Fibroblast of the conjunctiva (primary cell): ENCODE results near the gene SLCO2A1.
"Not testable (repeated sequence)": the region's sequence is repeated elsewhere in the genome, so short reads cannot be mapped to it uniquely, and the experiment has no call there.

Experiments used
- DNase-seq: peaks from one replicate; pipeline ENCODE4 v3.0.0-alpha.2; 2010; ENCODE audit warnings: low read depth

Gene SLCO2A1

DNA sequence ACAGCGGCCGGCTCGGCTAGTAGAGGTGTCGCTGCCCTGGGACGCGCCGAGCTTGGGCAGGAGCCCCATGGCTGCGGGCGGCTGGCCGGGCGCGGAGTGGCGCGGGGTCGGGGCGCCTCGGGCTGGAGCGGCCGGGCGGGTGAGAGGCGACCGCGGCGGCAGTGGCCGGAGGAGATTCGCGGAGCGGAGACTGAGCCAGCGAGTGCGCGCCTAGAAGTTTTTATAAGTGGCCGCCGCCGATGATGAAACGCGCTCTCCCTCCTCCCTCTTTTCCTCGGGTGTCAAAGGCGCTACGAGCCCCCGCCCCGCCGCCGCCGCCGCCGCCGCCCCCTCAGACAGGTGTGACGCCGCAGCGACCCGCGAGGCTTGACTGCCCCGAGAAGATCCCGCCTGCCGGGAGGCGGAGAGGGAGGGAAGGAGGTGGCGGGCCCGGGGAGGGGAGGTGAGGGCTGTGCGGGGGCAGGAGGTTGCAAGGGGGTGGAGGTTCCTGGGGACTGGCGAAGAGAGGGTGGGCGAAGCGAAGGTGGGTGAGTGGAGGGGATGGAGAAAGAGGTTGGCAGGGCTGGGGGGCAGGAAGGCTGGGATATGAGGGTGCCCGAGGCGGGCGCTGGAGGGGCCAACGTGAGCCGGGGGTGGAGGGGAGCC, at the start of gene SLCO2A1:
SLCO2A1 (minus strand) TSS at position 192 of the 645 bp plus-strand sequence; CDS start at position 69, 123 bp downstream.
- no peak for DNase-seq

DNA sequence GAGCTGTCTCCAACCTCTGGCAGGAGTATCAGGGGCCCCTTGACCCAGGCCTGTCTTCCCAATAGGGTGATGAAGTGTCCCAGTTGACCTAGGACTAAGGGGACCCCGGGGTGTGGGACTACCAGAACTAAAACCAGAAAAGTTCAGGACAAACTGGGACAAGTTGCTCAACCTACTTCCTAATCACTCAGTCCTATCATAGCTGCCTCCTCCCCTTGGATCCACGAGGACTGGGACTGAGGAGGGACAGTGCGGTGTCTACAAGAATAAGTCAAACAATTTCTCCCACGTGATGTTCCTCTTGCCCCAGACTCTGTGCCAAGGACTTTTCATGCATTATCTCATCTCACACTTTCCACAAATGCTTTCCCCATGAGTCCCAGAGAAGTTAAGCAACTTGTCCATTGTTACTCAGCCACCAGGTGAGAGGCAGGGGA, 49.4 kb upstream of the SLCO2A1 start:
- DNase-seq: no peak

DNA sequence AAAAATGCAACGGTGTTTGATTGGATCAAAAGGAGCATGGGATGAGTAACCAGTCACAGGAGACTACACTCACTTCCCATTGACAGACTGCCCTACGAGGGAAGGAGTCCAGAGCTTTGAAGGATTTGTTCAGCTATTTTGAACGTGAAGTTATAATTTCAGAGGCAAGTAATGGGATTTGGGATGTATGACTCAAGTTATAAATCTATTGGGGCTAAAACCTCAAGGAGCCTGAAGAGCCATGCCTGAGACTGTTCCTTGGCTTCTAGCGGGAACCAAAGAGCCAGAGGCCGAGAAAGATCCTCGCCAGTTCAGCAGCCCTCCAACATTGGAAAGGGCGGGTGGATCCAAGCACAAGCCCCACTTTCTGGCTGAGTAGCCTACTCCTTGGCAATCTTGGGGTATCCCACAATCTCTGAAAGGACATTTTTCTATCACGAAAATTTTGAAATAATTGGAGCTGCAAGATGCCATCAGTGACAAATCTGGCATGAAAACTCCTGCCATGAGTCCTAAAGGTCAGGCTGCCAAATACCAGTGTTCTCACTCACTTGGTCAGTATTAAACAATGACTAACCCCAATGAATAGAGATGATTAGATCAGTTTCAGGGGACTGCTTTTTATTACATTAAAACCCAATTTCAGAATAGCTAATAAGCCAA, 48.6 kb upstream of the SLCO2A1 start:
- DNase-seq: no peak

DNA sequence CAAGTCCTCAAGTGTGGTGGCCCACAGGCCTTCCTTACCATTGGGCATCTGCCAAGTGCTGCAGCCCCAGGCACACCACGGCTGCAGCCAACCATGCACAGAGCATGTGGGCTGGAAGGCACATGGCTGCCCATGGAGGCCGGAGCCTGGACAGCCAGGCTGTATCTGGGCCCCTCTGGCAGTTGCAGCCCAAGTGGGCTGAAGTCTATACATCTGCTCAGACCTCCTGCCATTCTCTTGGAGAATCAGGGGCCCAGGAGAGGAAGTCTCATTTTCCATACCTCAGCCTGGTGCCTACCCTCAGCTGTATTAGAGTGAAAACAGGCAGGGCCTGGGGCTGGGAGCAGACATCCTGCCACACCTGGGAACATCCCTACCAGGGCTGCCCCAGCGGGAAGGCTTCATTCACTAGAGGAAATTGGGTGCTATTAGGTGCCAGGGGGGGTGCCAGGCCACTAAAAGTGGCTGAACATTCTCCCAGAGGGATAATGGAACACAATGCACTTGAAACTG, 48.0 kb upstream of the SLCO2A1 start:
- no peak for DNase-seq

DNA sequence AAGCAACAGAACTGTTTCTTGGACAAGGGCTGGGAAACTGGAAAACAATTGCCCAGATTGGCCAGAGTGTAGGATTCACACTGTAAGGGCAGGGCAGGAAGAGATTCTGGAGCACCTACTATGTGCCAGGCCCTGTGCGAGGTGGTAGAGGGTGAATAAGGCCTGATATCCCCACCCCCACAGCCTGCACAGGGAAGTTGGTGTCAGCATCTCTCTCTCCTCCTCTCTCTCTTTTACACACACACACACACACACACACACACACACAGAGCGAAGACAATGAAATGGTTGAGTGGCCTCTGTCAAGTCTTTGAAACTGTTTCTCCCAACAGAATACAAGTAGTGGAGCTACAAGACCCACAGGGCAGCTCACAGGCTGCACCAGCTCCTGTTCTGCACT, 47.1 kb upstream of the SLCO2A1 start:
- DNase-seq: no peak

DNA sequence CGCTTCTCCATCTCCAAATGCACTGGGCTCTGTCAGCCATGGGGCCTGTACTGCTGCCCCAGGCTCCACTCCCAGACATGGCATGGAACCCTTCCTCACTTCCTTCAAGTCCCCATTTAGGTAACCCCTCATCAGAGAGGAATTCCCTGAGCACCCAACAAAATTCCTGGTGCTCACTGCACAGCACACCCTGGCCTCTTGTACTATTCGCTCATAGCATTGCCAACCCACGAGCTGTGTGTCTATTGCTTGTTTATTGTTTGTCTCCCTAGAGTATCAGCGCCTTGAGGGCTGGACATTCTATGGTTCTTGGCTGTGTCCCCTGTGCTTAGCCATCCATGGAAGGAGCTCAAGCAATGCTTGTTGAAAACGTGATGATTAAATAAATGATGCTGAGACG, 46.1 kb upstream of the SLCO2A1 start:
- no peak for DNase-seq

DNA sequence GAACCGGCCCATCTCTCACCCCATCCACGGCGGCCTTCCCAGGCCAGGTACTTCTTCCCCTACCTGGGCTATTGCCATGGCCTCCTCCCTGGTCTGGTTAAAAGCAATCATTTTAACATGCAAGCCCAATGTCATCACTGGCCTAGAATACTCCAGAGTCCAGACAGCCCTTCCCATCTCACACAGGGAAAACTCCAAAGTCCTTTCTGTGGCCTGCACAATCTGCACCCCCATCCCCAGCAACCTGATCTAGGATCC, 45.8 kb upstream of the SLCO2A1 start:
- no peak for DNase-seq

DNA sequence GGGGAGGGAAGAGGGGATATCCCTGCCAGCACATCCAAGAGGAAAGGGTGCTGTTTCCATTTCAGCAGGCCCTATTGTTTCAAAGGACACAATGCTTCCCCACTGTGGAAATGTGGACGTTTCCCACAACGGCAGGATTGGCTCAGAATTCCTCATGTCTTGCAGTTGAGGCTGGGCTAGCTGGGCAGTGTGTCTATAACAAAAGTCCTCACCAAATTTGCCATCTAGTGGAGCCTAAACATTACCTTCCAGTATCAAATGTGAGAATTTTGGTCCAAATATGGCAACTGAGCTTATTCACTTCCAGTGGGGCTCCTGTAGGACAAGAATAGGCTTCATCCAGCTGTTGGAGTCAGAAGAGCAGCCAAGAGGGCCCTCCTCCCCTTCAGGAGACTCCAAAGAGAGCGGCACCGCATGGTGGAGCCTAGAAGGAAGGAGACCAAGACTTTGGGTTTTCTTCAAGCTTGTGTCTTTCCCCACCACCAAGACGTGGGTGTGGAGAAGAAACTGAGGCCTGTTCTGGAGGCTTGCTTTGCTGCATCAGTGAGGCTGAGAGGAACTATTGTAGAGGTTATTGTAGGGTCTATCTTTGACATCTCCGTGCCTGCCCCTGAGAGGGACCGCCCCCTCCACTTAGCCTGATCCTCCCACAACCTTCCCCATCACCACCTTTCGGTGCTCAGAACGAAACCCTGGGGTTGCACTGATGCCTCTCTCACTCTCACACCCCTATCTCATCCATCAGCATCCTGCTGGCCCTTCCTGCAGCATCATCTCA, 45.3 kb upstream of the SLCO2A1 start:
- DNase-seq: no peak

DNA sequence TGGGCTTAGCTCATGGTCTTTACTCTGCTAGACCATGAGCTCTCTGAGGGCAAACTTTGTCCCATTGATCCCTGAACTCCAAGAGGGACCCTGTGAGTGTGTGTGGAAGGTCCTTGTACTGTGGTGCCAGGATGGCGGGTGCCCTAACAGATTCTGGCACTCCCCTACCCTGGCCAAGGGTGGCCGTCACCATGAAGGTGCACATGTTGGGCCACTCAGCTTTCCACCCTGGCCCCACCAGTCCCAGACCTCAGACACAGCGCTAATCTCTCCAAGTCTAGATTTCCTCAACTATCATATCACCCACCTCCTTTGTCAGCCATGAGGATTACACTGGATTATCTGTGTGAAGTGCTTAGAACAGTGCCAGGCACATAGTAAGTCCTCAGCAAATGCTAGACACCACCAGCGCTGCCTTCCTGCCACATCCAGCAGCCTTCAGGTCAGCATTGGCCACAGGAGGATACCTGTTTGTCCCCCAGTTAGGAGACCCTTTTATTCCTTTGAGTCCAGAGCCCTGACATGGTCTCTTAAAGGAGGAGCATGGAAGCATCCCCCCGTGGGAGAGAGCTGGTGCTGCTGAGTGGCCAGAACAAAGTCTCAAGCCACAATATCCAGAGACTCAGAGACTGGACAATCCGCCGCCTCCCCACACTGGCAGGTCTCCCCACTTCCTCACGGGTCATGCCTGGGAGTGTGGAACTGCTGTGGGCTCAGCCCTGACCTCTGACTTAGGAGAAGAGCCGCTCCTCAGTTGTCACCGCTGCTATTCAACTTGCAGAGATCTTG, 44.5 kb upstream of the SLCO2A1 start:
- no peak for DNase-seq

DNA sequence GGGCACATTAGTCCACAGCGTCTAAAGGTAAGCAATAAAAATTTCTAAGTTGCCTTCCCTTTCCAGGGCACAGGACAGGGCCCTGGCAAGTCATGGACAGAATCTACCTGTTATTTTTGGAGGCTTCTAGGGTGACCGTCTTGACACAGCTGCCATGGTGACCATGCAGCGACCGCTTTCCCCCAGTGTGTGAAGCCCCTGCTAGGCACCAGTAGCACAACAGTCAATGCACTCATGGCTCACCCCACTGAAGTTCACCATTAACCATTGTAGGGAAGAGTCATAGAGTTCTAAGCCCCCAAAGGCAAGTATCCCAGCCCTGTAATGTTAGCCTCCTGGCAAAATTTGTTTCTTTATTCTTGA, 43.8 kb upstream of the SLCO2A1 start:
- no peak for DNase-seq

DNA sequence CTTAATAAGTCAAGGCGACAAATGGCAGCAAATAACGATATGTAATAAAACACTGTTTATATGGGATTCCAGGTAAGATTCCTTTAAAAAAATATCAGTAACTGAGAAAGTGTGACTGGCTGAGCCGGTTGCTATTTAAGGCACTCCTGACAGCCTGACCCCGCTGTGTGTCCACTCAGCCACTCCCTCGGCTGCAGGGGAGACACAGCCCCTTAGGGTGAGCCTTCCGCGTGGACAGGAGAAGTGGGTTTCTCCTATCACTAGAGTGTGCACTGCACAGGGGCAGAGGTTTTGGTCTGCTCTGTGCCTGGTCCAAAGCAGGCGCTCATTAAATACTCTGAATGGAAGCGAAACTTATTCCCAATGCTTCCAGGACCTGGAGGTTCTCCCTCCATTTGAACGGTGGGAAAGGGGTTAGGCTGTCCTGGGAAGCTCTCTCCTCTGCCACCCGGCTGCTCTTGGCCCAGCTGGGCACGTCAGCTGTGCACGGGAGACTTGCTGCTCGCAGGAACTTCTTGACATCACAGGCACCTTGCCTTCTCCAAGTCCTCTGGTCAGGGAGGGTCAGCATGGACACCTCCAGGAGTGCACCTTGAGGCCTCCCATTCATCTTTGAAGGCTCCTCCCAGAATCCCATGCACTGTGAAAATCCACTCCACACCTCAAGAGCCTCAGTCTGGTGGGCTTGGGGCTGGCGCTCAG, 43.3 kb upstream of the SLCO2A1 start:
- no peak for DNase-seq

DNA sequence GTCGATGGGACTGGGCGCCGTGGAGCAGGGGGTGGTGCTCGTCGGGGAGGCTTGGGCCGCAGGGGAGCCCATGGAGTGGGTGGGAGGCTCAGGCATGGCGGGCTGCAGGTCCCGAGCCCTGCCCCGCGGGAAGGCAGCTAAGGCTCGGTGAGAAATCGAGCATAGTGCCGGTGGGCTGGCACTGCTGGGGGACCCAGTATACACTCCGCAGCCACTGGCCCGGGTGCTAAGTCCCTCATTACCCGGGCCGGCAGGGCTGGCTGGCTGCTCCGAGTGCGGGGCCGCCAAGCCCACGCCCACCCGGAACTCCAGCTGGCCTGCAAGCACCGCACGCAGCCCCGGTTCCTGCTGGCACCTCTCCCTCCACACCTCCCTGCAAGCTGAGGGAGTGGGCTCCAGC, 40.6 kb upstream of the SLCO2A1 start:
- DNase-seq: not testable (repeated sequence)

DNA sequence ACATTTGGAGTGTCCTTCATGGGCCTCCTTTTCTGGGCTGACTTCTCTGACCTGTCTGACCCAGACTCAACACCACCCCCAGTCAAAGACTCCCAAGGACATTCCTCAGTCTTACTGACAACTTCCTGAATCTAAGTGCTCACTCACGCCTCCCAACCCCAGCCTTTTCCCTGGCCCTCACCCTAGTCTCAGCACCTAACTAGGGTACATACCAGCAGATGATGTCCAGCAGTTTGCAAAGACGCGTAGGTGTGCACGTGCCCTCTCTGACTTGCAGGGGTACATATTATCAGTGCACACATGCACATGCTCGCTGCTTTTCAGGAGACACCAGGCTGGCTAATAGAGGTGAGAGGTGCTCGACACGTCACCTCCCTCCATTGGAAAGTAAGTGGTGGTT, 38.7 kb upstream of the SLCO2A1 start:
- no peak for DNase-seq

DNA sequence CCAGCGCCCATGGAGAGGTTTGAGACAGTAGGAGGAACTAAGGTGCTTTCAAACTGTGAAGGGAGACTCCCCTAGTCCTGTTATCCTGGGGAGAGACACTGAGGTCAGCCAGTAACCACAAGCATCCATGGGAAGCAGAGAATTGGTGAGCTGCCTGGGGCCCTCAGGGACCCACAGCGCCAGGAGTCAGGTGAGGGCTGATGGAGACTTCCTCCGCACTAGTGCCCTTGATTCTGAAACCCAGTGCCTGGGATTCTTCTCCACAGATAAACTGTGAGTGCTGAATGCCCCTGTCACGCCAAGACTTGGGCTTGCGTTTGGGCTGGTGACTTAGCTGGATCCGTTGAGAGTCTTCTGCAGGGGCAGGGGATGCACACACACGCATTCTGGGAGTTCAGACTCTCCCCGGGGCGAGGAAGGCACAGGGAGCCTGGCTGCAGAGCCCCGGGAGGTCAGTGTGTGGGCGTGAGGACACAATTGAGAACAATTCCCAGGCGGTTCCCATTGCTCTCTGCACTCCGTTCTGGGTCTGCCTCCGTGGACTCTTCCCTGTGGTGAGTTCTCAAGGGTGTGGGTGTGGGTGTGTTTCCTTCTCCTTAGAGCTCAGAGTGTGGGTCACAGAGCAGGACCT, 37.9 kb upstream of the SLCO2A1 start:
- DNase-seq: no peak

DNA sequence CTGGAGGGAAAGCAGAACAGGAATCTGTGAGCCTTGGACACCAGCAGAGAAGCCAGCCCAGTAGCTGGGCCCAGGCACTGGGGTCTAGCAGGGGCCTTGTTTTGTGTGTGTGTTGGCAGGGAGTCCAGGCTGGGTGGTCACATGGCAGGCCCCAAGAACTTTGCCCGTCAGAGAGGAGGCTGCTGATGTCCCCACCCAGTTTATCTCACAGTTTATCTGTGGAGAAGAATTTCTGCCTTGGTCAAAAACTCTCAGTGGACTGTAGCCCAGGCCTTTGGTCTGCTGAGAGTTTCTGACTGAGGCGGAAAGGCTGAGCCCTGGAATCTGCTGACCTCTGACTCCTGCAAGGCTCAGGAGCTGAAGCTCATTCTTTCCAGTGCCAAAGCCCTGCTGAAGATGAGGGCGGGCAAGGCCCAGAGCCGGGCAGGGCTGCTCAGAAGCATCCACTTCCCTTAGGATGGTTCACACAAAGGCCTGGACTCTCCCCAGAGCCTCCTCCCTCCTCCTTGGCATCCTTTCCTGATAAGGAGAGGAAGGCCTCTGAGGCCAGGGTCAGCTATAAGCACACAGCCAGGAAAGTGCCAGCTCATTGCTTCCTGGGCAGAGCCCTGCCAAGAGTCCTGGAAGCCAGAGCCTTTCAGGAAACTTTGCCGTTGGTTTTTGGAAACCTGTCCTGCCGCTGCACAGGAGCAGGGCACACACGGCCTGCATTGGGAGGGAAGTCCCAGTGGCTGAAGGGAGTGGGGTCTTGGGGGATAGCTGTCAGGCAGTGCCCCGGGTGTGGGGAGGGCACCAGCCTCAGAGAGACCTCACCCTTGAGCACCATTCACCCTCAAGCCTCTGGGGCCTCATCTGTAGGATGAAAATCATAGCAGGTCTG, 37.2 kb upstream of the SLCO2A1 start:
- no peak for DNase-seq

DNA sequence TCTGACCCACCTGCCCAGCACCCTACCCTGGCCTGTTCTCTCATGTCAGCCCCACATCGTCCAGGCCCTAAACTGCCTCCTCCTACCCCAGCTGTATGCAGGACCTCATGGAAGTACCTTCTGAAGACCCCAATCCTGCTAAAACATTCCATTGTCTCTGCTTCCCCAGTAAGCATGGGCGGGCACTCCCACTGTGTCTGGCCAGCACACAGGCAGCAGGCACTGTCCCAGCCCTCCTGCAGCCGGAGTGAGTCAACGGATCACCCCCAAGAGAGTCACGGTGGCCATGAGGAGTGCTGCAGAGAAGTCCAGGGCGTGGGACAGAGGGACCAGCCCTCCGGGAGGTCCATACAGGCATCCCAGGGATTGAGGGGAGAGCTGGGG, 36.4 kb upstream of the SLCO2A1 start:
- DNase-seq: no peak

DNA sequence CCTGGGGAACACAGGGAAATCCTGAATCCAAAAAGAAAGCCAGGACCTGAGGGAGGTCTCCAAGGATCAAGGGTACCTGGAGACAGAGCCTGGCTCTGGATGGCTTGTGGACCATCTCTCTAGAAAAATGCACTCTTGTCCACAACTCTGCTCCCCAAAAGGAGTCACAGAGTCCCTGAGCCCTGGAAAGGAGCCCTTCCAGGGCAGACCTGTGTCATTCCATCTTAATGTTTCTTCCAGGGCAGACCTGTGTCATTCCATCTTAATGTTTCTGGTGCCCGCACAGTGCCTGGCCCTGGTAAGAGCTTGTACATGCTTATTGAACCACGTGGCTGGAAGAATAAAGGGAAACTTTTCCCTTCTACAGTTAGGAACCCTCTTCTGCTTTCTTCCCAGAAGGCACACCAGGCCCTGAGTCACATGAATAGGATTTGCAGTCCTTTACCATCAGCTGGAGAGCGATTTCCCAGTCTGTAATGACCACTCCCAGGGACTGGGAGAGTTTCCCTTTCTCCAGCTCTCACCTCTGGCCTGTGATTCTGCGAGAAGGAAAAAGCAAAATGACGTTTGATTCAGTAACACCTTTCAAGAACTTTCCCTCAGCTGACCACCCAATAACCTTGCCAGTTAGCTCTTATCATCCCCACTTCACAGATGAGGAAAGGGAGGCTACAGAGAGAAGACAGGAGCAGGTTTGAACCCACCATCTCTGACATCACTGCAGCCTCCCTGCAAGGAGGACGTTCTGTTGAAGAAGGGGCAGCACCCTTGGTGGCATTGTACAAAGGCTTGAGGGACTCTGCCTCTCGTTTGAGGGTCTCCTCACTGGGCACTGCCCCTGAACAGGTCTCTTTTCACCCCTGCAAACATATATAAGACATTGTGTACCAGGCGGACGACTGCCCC, 35.8 kb upstream of the SLCO2A1 start:
- DNase-seq: no peak

DNA sequence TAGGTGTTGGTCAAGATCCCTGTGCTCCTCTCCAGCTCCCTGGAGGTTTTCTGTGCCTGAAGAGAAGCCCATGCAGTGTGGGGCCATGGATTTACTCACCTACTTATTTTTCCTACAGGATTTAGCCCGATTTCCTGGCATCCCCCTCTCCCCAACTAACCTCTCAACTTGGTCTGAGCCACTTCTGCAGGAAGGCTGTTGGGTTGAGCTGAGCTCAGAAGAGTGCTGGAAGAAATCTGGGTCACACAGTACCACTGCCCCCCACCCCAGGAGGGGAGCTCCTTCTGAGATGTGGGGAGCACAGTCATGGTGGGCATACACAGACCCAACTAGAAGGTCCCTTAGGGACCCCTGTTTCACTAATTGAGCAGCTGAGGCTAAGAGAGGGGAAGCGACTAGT, 34.4 kb upstream of the SLCO2A1 start:
- no peak for DNase-seq

DNA sequence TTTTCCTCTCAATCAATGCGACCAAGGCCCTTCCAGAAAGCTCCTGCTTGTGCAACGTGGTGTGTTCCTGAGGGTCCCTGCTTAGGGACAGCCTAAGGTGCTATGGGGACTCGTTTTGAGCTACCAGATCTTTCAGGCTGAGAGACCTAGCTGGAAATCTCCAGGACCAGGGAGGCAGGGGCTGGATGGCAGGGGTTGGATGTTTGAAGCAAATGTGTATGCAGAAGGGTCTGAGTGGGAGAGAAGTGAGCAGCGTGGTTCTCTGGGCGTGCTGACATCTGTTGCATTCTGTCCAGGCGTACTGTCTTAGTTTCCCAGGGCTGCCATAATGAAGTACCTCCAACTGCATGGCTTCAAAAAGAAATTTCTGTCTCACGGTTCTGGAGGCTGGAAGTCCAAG, 31.7 kb upstream of the SLCO2A1 start:
- no peak for DNase-seq
